Breast epithelium (tissue), 3 donors: Measurements from ENCODE around the gene SFN.

Source experiments
- POLR2A ChIP-seq: fragments of 450-650 bp; IDR thresholded peaks from one replicate; pipeline ENCODE4 v1.6.1; 2016; ENCODE audit warnings: antibody characterized with exemption, mild to moderate bottlenecking, moderate library complexity
- POLR2AphosphoS5 ChIP-seq, 3 donors: sonication (generic); formaldehyde crosslinking; IDR thresholded peaks; one replicate each; pipeline ENCODE4 v1.6.1; 2017; ENCODE audit warnings: antibody characterized with exemption in 3 of 3
- TF ChIP-seq, protein P1 (sequence below), 3 donors: fragments of 450-650 bp; IDR thresholded peaks; one replicate each; pipeline ENCODE4 v1.5.1; 2016 to 2017; ENCODE audit warnings: antibody characterized with exemption in 3 of 3, mild to moderate bottlenecking in 3 of 3, moderate library complexity in 3 of 3

DNA sequence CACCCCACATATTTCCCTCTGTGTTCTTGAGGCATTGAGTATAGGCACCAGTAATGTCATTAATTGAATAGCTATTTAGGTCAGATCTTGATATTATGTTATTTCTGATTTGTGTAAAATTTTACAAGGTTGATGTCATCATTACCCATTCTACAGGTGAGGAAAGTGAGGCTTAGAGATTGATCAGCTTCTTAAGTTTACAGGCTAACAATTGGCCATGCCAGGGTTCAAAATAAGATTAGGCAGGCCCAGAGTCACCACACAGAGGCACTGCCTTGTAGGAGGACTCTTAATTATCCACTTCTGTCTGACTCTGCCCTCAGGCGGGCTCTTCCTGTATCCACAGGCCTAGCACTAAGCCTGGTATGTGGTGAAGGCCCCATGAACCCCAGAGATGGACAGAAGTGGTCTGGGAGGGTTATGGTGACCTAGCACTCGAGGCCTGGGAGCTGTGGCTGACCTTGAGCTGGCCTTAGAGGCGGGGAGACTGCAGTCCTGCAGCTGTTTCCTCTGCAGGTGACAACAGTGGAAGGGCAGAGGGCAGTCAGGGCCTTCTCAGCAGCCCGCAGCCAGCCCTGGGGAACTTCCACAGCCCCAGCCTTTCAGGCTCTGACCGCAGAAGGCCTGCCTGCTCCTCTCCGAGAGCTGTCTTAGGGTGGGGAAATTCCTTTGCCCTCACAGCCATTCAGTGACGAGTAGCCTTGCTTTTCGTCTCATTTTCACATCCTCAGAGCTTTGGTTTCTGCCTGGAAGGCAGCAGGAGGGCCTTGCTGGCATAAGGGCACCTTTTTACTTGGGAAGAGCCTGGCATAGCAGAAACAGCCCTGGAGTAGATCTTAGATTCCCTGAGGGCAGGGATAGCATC is 24.2 kb upstream of the SFN start:
- TF ChIP-seq, protein P1, sequence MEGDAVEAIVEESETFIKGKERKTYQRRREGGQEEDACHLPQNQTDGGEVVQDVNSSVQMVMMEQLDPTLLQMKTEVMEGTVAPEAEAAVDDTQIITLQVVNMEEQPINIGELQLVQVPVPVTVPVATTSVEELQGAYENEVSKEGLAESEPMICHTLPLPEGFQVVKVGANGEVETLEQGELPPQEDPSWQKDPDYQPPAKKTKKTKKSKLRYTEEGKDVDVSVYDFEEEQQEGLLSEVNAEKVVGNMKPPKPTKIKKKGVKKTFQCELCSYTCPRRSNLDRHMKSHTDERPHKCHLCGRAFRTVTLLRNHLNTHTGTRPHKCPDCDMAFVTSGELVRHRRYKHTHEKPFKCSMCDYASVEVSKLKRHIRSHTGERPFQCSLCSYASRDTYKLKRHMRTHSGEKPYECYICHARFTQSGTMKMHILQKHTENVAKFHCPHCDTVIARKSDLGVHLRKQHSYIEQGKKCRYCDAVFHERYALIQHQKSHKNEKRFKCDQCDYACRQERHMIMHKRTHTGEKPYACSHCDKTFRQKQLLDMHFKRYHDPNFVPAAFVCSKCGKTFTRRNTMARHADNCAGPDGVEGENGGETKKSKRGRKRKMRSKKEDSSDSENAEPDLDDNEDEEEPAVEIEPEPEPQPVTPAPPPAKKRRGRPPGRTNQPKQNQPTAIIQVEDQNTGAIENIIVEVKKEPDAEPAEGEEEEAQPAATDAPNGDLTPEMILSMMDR (IDR thresholded peaks at IDR 0.05) = no peak
- TF ChIP-seq POLR2A = no peak
- TF ChIP-seq POLR2AphosphoS5 (IDR thresholded peaks at IDR 0.05) = no peak
